HG03520 (cell line): ENCODE data around the gene APOF.
A peak's percentile ranks its signal among the peaks of the same experiment; 100 is the strongest.
"Not testable (repeated sequence)": the region's sequence is repeated elsewhere in the genome, so short reads cannot be mapped to it uniquely, and the experiment has no call there.

ENCODE experiments used
- ATAC-seq: cut with Tn5 transposase; IDR thresholded peaks from one replicate; pipeline ENCODE4 v1.9.1; 2021; ENCODE audit warnings: mild to moderate bottlenecking, moderate library complexity; ENCODE audit not compliant: unreplicated experiment

The APOF gene

GRCh38 chr12:56374726-56375597 is 12.3 kb upstream of the APOF start:
- no peak for ATAC-seq

GRCh38 chr12:56373515-56373914 is 10.9 kb upstream of the APOF start:
- ATAC-seq = no peak

DNA sequence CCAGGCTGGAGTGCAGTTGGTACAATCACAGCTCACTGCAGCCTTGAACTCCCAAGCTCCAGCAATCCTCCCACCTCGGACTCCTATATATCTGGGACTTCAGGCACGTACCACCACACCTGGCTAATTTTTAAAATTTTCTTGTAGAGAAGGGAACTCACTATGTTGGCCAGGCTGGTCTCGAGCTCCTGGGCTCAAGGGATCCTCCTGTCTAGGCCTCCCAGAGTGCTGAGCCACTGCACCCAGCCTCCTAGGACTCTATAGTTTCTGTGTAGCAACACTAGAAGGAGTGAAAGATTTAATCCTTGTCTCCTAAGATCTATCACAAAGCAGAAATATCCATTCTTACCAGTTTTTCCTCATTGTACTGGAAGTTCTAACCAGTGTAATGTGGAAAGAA is 4.3 kb upstream of the APOF start:
- ATAC-seq = no peak

- ATAC-seq = no peak
Observed at GRCh38 chr12:56361487-56362129, 1.0 kb downstream of the APOF start.

DNA sequence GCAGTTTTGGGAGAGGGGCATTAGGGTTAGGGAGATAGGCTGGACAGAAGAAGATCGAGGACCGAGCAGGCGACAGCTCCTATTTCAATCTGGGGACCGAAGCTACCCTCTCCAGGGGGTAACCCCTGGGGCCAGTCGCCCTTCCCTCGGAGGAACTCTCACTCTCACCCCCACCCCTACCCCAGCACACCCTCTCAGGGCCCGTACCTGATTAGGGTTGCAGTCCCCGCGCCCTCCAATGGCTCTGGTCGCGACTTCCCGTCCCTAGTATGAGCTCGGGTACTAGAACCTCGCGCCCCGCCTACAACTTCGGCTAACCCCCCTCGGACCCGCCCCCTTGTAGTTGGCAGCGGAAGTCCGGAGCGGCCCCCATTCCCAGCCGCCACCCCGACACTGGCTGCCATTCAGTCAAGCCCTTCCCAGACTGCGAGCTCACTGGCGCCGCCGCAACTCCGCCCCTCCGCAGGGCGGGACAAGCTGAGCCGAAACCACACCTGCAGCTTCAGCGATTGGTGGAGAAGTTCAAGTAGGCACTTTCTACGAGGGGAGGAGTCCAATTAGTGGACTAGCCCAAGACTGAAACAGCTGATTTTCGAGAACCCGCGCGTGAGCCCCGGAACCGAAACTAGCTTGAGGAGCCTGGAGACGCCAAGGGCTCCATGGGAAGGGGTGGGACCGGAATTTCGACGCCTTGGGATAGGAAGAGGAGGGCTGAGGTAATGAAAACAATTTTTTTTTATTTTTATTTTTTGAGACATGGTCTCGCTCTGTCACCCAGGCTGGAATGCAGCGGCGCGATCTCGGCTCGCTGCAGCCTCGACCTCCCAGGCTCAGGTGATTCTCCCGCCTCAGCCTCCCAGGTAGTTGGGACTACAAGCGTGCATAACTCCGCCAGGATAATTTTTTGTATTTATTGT is 2.5 kb downstream of the APOF start, which contains the start of gene STAT2:
Gene STAT2, minus strand, starts transcription at position 257 of the 917 bp plus-strand sequence. CDS start 3,536 bp downstream, outside the sequence.
- peak; percentile 93 for ATAC-seq

- no peak for ATAC-seq
Observed at GRCh38 chr12:56358836-56359532, 3.7 kb downstream of the APOF start.

GRCh38 chr12:56351325-56351724 is 11.3 kb downstream of the APOF start:
- no peak for ATAC-seq

GRCh38 chr12:56350662-56351061 is 12.0 kb downstream of the APOF start:
- ATAC-seq = no peak

DNA sequence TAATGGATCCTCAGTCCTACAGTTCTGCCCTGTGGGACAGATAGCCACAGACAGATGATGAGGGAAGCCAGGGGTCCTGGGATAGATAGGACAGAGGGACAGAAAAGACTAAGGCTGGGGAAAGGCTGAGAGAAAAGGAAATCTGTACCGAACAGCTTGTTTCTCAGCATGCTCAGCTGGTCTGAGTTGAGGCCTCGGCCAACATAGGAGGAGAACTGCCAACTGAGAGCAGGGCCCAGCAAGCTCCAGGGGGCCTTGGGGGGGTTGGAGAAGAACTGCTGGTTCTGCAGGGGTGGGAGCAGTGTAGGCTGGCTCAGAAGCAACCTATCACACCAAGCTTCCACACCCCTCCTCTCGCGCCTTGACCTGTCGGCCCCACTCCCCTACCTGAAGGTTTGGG is 13.9 kb downstream of the APOF start:
- no peak for ATAC-seq

DNA sequence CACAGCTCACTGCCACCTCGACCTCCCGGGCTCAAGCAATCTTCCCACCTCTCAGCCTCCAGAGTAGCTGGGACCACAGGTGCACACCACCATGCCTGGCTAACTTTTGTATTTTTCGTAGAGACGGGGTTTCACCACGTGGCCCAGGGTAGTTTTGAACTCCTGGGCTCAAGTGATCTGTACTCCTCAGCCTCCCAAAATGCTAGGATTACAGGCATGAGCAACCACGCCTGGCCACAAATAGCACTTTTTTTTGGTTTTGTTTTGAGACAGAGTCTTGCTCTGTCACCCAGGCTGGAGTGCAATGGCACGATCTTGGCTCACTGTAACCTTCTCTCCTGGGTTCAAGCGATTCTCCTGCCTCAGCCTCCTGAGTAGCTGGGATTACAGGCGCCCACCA is 15.4 kb downstream of the APOF start:
- ATAC-seq = not testable (repeated sequence)

GRCh38 chr12:56346675-56347074 is 16.0 kb downstream of the APOF start:
- ATAC-seq = no peak

DNA sequence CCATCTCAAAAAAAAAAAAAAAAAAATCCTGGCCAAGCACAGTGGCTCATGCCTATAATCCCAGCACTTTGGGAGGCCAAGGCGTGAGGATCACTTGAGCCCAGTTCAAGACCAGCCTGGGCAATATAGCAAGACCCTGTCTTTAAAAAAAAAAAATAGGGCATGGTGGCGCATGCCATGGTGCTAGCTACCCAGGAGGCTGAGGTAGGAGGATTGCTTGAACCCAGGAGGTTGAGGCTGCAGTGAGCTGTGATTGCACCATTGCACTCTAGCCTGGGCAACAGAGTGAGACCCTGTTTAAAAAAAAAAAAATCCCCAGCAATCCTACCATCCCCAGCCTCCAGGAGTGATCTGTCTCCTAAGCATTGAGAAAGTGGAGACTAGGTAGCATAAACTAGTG is 20.4 kb downstream of the APOF start:
- ATAC-seq = not testable (repeated sequence)

DNA sequence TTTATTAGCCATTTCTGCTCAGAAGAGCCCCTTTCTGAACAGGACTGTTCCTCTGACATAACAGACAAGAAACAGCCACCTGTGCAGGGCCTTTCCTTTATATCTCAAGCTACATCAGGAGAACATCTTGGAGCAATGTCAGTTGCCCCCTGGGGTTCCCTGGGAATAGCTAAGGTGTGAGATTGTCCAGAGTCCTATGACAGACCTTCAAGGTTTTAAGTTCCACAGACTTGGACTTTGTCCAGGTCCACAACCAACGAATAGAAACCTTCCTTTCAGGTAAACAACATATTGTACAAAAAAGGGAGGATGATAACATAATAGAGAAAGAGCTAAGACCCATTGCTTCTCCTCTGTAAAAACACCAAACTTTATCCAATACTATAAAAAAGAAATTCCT is 21.0 kb downstream of the APOF start:
- ATAC-seq = no peak

- ATAC-seq = no peak
Observed at GRCh38 chr12:56339158-56339422, 23.6 kb downstream of the APOF start.

DNA sequence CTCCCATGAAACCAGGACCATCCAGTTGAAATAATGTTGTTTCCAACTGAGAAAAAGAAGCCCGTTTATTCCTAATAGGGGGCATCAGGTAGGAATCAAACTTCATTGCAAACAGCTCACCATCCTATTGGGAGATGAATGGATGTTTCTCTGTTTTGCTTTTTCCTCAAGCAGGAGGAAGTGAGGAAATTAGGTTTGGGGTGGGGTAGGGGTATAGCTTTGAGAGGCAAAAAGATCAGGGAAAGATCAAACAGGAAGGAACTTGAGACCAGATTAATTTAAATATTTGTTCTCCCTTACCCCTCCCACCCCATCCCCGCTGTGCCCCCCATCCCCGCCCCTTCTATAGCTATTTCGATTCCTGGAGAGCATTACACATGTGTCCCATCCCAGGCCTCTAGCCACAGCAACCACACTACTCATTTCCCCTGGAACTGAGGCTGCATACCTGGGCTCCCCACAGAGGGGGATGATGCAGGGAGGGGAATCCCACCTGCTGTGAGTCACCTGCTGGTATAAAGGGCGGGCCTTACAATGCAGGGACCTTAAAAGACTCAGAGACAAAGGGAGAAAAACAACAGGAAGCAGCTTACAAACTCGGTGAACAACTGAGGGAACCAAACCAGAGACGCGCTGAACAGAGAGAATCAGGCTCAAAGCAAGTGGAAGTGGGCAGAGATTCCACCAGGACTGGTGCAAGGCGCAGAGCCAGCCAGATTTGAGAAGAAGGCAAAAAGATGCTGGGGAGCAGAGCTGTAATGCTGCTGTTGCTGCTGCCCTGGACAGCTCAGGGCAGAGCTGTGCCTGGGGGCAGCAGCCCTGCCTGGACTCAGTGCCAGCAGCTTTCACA is 24.1 kb downstream of the APOF start, which contains the start of gene IL23A:
Gene IL23A, plus strand, starts transcription at position 577 of the 850 bp plus-strand sequence. Its CDS starts 161 bp downstream, at position 738.
- ATAC-seq = no peak

DNA sequence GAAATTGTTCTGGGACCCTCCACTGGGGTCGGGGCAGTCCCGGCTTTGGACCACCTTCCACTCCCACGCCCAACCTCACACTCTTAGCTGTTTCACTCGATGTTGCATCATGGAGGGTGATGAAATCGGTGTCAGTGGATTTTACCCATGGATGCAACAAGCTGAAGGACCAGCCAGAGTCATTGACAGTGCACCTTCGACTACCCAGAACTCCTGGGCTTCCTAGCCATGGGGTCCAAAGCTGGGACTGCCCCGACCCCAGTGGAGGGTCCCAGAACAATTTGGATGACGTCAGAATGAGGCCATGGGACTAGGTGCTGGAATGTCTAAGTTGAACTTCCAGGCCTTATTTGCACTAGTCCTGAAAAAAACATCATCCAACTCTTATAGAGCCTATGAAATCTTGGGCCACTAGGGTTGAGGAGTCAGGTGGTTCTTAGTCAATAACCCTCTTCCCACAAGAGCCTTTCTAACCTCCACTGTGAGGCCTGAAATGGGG is 24.9 kb downstream of the APOF start:
- ATAC-seq = no peak

GRCh38 chr12:56336361-56337167 is 26.1 kb downstream of the APOF start:
- no peak for ATAC-seq

GRCh38 chr12:56335527-56335926 is 27.1 kb downstream of the APOF start:
- ATAC-seq = not testable (repeated sequence)

- ATAC-seq = no peak
Observed at GRCh38 chr12:56334490-56334793, 28.2 kb downstream of the APOF start.
